ENCODE data around the gene MBLAC1. TPM values are rescaled to one million over a fixed set of nuclear protein-coding genes. Genes with fewer than 3 reads are reported as not detected.
A peak's percentile ranks its signal among the peaks of the same experiment; 100 is the strongest.

Gene MBLAC1
- total and polyA plus RNA-seq, 9 of the 15 experiments (the other 6 are each of a cell fraction or from before 2014, with no cell fraction given): 0.03 to 3.1 (median 0.52) TPM

DNA sequence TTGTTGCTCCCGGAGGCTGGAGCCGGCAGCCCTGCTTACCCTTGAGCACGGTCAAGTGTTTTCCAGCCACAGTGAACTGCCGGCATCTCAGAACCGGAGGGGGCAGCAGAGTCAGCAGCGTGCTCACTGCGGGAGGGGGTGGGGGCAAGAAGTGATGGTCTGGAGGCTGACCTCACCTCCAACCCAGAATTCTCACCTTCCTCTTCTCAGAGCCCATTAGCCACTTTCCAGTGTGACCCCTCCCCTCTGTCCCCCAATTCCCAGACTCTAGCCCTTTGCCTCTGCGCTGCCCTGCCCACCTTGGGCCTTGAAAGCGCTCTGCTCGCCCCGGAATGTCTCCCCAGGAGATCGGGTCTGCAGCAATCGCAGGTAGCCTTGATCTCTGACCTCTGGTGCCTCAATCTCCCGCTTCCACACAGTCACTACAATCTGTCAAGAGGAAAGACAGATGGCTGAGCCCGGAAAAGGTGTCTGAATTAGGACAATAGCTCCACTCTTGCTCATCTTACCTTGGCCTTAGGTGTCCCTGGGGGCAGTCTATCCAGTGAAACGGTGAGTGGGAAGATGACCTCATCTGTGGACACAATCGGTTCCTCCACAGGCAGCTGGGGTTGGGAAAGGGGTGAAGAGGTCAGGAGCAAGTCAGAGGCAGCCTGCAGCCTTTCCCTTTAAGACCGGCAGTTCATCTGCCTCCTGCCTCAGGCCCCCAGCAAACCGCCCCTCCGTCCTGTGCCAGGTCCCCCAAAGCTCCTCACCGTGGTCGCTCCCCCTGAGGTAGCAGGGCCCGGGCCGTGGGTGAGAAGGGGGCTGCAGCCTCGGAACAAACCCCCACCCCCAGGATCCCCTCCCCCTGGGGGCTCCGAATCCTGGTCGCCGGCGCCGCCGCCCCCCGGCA is 30.8 kb downstream of the MBLAC1 start (continued):
- TF ChIP-seq RFX1 (IDR thresholded peaks at IDR 0.05) (no peak), KDM2B (CRISPR knock-in tag; IDR thresholded peaks at IDR 0.05) (no peak), L3MBTL2 (IDR thresholded peaks at IDR 0.05) (no peak), ZBTB7A (IDR thresholded peaks at IDR 0.05; ENCODE audit: borderline replicate concordance, control insufficient read depth, low read depth, low read length) (no peak; the same call in 1 of the 2 replicates), FOXA1 (IDR thresholded peaks at IDR 0.05; ENCODE audit: borderline replicate concordance) (no peak), MTA1 (IDR thresholded peaks at IDR 0.05; ENCODE audit: borderline replicate concordance) (peak; percentile 74), KDM4B (IDR thresholded peaks at IDR 0.05; ENCODE audit: borderline replicate concordance in 2 of 2, low read depth in 1 of 2) (no peak), PML (IDR thresholded peaks at IDR 0.05; ENCODE audit: low read length) (peak; percentile 38; the same call in 1 of the 2 replicates), RAD21 (CRISPR knock-in tag; conservative IDR thresholded peaks at IDR 0.05 in 1 of 2, IDR thresholded peaks at IDR 0.05 in 1 of 2) (peak; percentile 8 to 40; a peak in 2 of 4 replicates), BACH1 (tag; IDR thresholded peaks at IDR 0.05) (no peak), CC2D1A (IDR thresholded peaks at IDR 0.05) (no peak), TOE1 (IDR thresholded peaks at IDR 0.05; ENCODE audit: borderline replicate concordance) (peak; percentile 40; the same call in 1 of the 2 replicates), TOE1 (CRISPR knock-in tag; IDR thresholded peaks at IDR 0.05; ENCODE audit: borderline replicate concordance, low read depth) (no peak), RBM25 (IDR thresholded peaks at IDR 0.05; ENCODE audit: low read depth, low read length, severe bottlenecking) (no peak), TBP (optimal IDR thresholded peaks at IDR 0.05; ENCODE audit: low read depth, low read length) (no peak), EGR1 (conservative IDR thresholded peaks at IDR 0.05) (peak; percentile 45; the same call in 1 of the 2 replicates), DDX20 (tag; IDR thresholded peaks at IDR 0.05; ENCODE audit: low read depth) (no peak), NFRKB (IDR thresholded peaks at IDR 0.05; ENCODE audit: low read depth) (no peak), ZSCAN32 (CRISPR knock-in tag; IDR thresholded peaks at IDR 0.05) (no peak), ARHGAP35 (IDR thresholded peaks at IDR 0.05; ENCODE audit: partially characterized antibody) (no peak), EP400 (IDR thresholded peaks at IDR 0.05) (peak; percentile 55; the same call in 1 of the 2 replicates), ZNF77 (CRISPR knock-in tag; IDR thresholded peaks at IDR 0.05) (no peak), ARID2 (IDR thresholded peaks at IDR 0.05) (no peak), SMAD4 (CRISPR knock-in tag; conservative IDR thresholded peaks at IDR 0.05) (peak; percentile 47), MTF1 (CRISPR knock-in tag; IDR thresholded peaks at IDR 0.05; ENCODE audit: borderline replicate concordance) (no peak), NR3C1 (CRISPR knock-in tag; IDR thresholded peaks at IDR 0.05) (no peak)
- TF ChIP-seq, protein P1, sequence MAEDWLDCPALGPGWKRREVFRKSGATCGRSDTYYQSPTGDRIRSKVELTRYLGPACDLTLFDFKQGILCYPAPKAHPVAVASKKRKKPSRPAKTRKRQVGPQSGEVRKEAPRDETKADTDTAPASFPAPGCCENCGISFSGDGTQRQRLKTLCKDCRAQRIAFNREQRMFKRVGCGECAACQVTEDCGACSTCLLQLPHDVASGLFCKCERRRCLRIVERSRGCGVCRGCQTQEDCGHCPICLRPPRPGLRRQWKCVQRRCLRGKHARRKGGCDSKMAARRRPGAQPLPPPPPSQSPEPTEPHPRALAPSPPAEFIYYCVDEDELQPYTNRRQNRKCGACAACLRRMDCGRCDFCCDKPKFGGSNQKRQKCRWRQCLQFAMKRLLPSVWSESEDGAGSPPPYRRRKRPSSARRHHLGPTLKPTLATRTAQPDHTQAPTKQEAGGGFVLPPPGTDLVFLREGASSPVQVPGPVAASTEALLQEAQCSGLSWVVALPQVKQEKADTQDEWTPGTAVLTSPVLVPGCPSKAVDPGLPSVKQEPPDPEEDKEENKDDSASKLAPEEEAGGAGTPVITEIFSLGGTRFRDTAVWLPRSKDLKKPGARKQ (CRISPR knock-in tag; IDR thresholded peaks at IDR 0.05): no peak
- TF ChIP-seq, protein P2, sequence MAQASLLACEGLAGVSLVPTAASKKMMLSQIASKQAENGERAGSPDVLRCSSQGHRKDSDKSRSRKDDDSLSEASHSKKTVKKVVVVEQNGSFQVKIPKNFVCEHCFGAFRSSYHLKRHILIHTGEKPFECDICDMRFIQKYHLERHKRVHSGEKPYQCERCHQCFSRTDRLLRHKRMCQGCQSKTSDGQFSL (CRISPR knock-in tag; IDR thresholded peaks at IDR 0.05): peak; percentile 65; the same call in 1 of the 2 replicates
- TF ChIP-seq, protein P2 (tag; IDR thresholded peaks at IDR 0.05): no peak
